Measurements from ENCODE around the gene SLC41A3.

The SLC41A3 gene

DNA sequence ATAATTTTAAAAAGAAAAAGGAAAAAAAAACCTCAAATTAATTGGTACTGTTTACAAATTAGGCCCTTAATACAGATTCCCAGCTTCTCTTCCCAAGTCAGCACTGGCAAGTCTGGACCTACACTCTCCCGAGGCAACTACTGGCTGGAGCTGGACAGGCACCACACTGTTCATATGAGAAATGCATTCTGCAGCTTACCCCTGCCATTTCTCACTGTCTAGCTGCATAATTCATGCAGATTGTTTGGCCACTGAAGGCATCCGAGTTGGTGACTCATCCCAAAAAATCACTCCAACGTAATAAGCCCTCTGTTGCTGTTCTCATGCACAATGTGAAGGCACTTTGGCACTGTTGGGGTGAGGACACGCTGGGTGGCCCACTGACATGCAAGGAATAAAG, 69.7 kb downstream of the SLC41A3 start:
- no peak overlapping the region for H3K27ac ChIP-seq
- TF ChIP-seq ZFX (IDR thresholded peaks at IDR 0.05; ENCODE audit: borderline replicate concordance) (no peak), CTCF (IDR thresholded peaks at IDR 0.05) (no peak)

- TF ChIP-seq ZFX (IDR thresholded peaks at IDR 0.05; ENCODE audit: borderline replicate concordance) (no peak), CTCF (IDR thresholded peaks at IDR 0.05) (no peak)
- H3K27ac ChIP-seq: no peak overlapping the region
Observed at GRCh38 chr3:126013751-126014156, 70.2 kb downstream of the SLC41A3 start.

GRCh38 chr3:126009181-126009580, 74.7 kb downstream of the SLC41A3 start:
- TF ChIP-seq CTCF (IDR thresholded peaks at IDR 0.05): no peak
- no peak for TF ChIP-seq ZFX (IDR thresholded peaks at IDR 0.05; ENCODE audit: borderline replicate concordance)

GRCh38 chr3:126008219-126008618, 75.7 kb downstream of the SLC41A3 start:
- H3K27ac ChIP-seq: no peak overlapping the region
- TF ChIP-seq ZFX (IDR thresholded peaks at IDR 0.05; ENCODE audit: borderline replicate concordance) (no peak), CTCF (IDR thresholded peaks at IDR 0.05) (no peak)

More at GRCh38 chr3:126009181-126009580, 74.7 kb downstream of the SLC41A3 start:
- H3K27ac ChIP-seq: no peak overlapping the region

GRCh38 chr3:126005951-126006350, 78.0 kb downstream of the SLC41A3 start:
- no peak for TF ChIP-seq ZFX (IDR thresholded peaks at IDR 0.05; ENCODE audit: borderline replicate concordance)
- no peak for TF ChIP-seq CTCF (IDR thresholded peaks at IDR 0.05)

DNA sequence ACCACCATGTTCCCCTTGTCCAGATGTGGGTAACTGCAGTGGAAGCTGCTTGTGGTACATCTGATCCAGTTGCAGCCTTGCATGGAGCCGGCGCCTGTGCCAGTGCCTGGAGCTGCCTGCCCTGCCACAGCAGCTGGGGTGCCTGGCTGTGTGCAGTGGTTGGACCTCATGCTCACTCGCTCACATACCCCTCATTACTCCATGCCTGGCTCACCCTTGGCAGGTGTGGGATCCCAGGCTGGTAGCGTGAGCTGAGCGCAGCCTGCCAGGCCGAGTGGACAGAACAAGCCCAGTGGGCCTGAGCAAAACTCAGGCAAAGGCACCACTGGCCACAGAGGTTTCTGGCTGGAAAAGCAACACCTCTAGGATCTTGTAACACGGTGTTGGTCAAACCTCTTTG, 79.2 kb downstream of the SLC41A3 start:
- no peak for TF ChIP-seq CTCF (IDR thresholded peaks at IDR 0.05)
- TF ChIP-seq ZFX (IDR thresholded peaks at IDR 0.05; ENCODE audit: borderline replicate concordance): no peak
- no peak overlapping the region for H3K27ac ChIP-seq

More at GRCh38 chr3:126005951-126006350, 78.0 kb downstream of the SLC41A3 start:
- no peak overlapping the region for H3K27ac ChIP-seq

DNA sequence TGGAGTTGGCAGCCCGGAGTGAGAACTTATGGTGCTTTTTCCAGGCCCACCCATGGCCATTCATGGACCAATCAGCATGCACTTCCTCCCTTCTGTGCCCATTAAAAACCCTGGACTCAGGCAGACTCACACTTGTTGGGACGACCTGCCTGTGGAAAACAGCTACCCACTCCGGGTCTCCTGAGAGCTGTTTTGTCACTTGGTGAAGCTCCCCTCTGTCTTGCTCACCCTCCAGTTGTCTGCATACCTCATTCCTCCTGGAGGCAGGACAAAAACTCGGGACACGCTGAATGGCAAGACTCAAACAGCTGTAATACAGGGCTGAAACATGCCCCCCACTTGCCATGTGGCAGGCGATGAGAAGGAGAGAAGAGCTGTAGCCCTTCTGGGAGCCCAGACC, 79.7 kb downstream of the SLC41A3 start:
- TF ChIP-seq CTCF (IDR thresholded peaks at IDR 0.05): no peak
- TF ChIP-seq ZFX (IDR thresholded peaks at IDR 0.05; ENCODE audit: borderline replicate concordance): no peak
- no peak overlapping the region for H3K27ac ChIP-seq

All from 22Rv1 (cell line).